Suprapubic skin (tissue), 4 donors: ENCODE measurements around the gene MYL7.

ENCODE experiments used
- CTCF ChIP-seq, 2 donors: fragments of 200-600 bp in 1 of 2; fragments of 450-650 bp in 1 of 2; sonication (generic) in 1 of 2; IDR thresholded peaks; one replicate each; pipeline ENCODE4 v1.5.1; 2016 to 2019; ENCODE audit warnings: antibody characterized with exemption in 2 of 2, mild to moderate bottlenecking in 1 of 2, moderate library complexity in 1 of 2
- EP300 ChIP-seq: sonication (generic); formaldehyde crosslinking; IDR thresholded peaks from one replicate; pipeline ENCODE4 v1.6.1; 2017; ENCODE audit warnings: antibody characterized with exemption
- POLR2A ChIP-seq, 2 donors: fragments of 450-650 bp; IDR thresholded peaks; one replicate each; pipeline ENCODE4 v1.6.1; 2017; ENCODE audit warnings: antibody characterized with exemption in 2 of 2, mild to moderate bottlenecking in 2 of 2, moderate library complexity in 2 of 2
- POLR2AphosphoS5 ChIP-seq, 3 donors: sonication (generic); formaldehyde crosslinking; IDR thresholded peaks; one replicate each; pipeline ENCODE4 v1.6.1; 2017; ENCODE audit warnings: antibody characterized with exemption in 3 of 3

- TF ChIP-seq CTCF (IDR thresholded peaks at IDR 0.05) = no peak
- TF ChIP-seq EP300 = no peak
- TF ChIP-seq POLR2AphosphoS5 (IDR thresholded peaks at IDR 0.05) = no peak
- no peak for TF ChIP-seq POLR2A (IDR thresholded peaks at IDR 0.05)
Measured at GRCh38 chr7:44110719-44111635, 30.2 kb downstream of the MYL7 start.
